Esophagus muscularis mucosa (tissue), 3 donors: Measurements from ENCODE around the gene MYO1B.

ENCODE experiments used
- POLR2AphosphoS5 ChIP-seq, 2 donors: sonication (generic); formaldehyde crosslinking; IDR thresholded peaks; one replicate each; pipeline ENCODE4 v1.6.1; 2017; ENCODE audit warnings: antibody characterized with exemption in 2 of 2
- TF ChIP-seq, protein P1 (sequence below), 3 experiments: fragments of 200-600 bp in 2 of 3; fragments of 450-650 bp in 1 of 3; sonication (generic) in 2 of 3; IDR thresholded peaks; one replicate each; pipeline ENCODE4 v1.5.1; 2017 to 2019; ENCODE audit warnings: antibody characterized with exemption in 3 of 3, mild to moderate bottlenecking in 2 of 3, moderate library complexity in 1 of 3

DNA sequence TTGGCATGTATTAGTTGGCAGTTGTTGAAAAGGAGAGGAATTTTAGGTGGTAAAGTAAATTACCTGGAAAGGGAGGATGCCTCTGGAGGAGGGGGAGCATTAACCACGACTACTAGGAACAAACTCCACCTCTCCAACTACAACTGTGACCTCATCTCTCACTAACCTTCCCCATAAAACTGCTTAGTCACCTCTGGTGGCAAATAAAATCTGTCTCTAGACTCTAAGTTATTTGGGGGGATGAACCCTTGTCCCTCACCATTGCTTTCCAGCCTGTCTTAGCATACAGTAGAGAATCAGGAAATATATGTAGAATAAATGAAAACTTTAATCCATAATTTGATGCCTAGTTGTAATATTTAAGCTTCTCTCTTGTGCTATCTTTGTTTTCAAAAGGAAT lies 27.6 kb upstream of the MYO1B start:
- TF ChIP-seq, protein P1, sequence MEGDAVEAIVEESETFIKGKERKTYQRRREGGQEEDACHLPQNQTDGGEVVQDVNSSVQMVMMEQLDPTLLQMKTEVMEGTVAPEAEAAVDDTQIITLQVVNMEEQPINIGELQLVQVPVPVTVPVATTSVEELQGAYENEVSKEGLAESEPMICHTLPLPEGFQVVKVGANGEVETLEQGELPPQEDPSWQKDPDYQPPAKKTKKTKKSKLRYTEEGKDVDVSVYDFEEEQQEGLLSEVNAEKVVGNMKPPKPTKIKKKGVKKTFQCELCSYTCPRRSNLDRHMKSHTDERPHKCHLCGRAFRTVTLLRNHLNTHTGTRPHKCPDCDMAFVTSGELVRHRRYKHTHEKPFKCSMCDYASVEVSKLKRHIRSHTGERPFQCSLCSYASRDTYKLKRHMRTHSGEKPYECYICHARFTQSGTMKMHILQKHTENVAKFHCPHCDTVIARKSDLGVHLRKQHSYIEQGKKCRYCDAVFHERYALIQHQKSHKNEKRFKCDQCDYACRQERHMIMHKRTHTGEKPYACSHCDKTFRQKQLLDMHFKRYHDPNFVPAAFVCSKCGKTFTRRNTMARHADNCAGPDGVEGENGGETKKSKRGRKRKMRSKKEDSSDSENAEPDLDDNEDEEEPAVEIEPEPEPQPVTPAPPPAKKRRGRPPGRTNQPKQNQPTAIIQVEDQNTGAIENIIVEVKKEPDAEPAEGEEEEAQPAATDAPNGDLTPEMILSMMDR (IDR thresholded peaks at IDR 0.05) = no peak
- no peak for TF ChIP-seq POLR2AphosphoS5 (IDR thresholded peaks at IDR 0.05)
